ENCODE results near the gene CBS. TPM values are rescaled to one million over a fixed set of nuclear protein-coding genes. Genes with fewer than 3 reads are reported as not detected.
"Not testable (repeated sequence)": the region's sequence is repeated elsewhere in the genome, so short reads cannot be mapped to it uniquely, and the experiment has no call there.

The CBS gene
- total and polyA plus RNA-seq, 2 of the 13 experiments (the other 11 are each of a cell fraction or from before 2014, with no cell fraction given): 64.7 to 99.3 TPM

DNA sequence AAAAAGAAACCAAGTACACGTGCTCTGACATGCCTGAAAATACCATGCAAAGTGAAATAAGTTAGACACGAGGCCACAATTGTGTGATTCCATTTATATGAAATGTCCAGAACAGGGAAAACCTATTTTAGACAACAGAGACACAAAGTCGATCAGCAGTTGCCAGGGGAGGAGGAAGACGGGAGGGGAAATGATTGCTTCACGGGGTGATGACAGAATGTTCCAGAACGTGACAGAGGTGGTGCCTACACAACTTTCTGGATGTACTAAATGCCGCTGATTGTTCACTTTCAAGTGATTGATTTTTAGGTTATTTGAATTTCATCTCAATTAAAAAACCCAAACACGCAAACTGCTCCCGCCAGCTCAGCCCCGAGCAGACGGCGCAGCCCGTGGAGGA is 22.5 kb downstream of the CBS start:
- in situ Hi-C loops (cut with HindIII; ENCODE audit: extremely low pct_ligation_motif_present, low pct_unique_long_range_greater_than_20kb); H2AFZ ChIP-seq (ENCODE audit: low read length); H3K4me1 ChIP-seq (ENCODE audit: insufficient read depth, low read length); H4K20me1 ChIP-seq (ENCODE audit: insufficient read depth, low read length); H3K27me3 ChIP-seq (ENCODE audit: control insufficient read depth in 1 of 2, insufficient read depth in 2 of 2, low read length in 2 of 2); H3K36me3 ChIP-seq (replicated peaks in 1 of 2; ENCODE audit: control insufficient read depth in 1 of 2, insufficient read depth in 2 of 2, low read length in 2 of 2); DNase-seq (ENCODE audit: low spot score); H3K4me3 ChIP-seq (replicated peaks in 1 of 3; ENCODE audit: insufficient read depth in 1 of 3, low read depth in 2 of 3, low read length in 3 of 3); H3K9ac ChIP-seq (ENCODE audit: insufficient read depth, low read depth, low read length); H3K4me2 ChIP-seq (ENCODE audit: low read depth, low read length); FAIRE-seq; POLR2A ChIA-PET; CTCF ChIA-PET (ENCODE audit: low intra/inter-chr PET ratio, low total read pairs); H3K27ac ChIP-seq (ENCODE audit: extremely low read length, insufficient read depth, low read length); intact Hi-C loops (cut with micrococcal nuclease; ENCODE audit: unreplicated experiment); ATAC-seq; H3K9me3 ChIP-seq (ENCODE audit: low read length); H3K79me2 ChIP-seq (ENCODE audit: insufficient read depth, low read length): not testable (repeated sequence)
- BruUV-seq (replicated peaks): TSS peak; percentile 47
- no CpG with 5 or more reads among the region's 13 CpGs for WGBS (ENCODE audit: low lambda C conversion rate)

DNA sequence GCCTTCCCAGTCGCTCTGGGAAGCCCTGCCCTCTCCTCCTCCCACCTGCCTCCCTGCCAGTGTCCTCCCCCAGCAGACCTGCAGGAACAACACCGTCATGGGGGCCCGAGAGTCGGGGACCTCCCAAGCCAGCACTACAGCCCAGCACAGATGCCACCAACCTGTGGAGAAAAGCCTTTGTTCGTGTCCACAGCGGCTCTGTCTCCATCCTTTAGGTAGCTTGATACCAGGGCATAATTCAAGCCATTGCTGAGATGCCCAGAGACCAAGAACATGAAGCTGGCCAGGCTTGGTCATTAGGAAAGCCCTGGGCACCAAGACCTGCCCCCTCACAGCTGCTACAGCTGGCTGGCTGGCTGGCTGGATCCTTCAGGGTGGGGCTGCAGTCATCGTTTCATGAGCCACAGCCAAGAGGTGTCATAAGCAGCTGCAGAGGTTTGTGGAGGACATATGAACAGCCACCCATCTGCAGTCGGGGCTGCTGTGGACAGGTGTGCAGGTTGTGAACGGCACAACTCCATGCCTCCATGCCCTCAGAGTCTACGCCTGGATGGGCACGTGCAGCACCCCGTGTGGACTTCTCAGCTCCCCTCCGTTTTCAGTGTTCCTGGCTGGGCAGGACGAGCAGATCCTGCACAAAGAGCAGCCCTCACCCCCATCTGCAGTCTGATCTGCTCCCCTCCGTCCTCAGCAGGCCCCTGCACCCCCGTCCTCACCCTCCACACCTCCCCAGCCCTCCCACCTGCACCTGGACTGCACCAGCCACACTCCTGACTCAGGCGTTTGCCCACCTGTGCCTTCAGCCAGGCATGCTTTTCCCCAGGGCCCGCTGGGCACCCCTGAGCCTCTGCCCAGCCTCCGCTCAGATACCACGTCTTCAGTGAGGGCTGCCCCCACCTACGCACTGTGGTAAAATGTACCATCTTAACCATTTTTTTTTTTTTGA is 29.5 kb downstream of the CBS start:
- peak overlapping the region; percentile 36; the same call in 1 of the 2 replicates for H3K4me2 ChIP-seq (ENCODE audit: low read depth, low read length)
- H3K27ac ChIP-seq (ENCODE audit: extremely low read length, insufficient read depth, low read length); BruUV-seq (replicated peaks); intact Hi-C loops (cut with micrococcal nuclease; ENCODE audit: unreplicated experiment); H3K4me1 ChIP-seq (ENCODE audit: insufficient read depth, low read length); H2AFZ ChIP-seq (ENCODE audit: low read length); H3K27me3 ChIP-seq (ENCODE audit: control insufficient read depth in 1 of 2, insufficient read depth in 2 of 2, low read length in 2 of 2); DNase-seq (ENCODE audit: low spot score); POLR2A ChIA-PET; H4K20me1 ChIP-seq (ENCODE audit: insufficient read depth, low read length); H3K9ac ChIP-seq (ENCODE audit: insufficient read depth, low read depth, low read length); H3K79me2 ChIP-seq (ENCODE audit: insufficient read depth, low read length); CTCF ChIA-PET (ENCODE audit: low intra/inter-chr PET ratio, low total read pairs); H3K36me3 ChIP-seq (replicated peaks in 1 of 2; ENCODE audit: control insufficient read depth in 1 of 2, insufficient read depth in 2 of 2, low read length in 2 of 2); in situ Hi-C loops (cut with HindIII; ENCODE audit: extremely low pct_ligation_motif_present, low pct_unique_long_range_greater_than_20kb); H3K9me3 ChIP-seq (ENCODE audit: low read length); H3K4me3 ChIP-seq (replicated peaks in 1 of 3; ENCODE audit: insufficient read depth in 1 of 3, low read depth in 2 of 3, low read length in 3 of 3); FAIRE-seq: not testable (repeated sequence)
- WGBS (ENCODE audit: low lambda C conversion rate): 62% methylated on average over 10 of the region's 21 CpGs
- peak; percentile 19 for ATAC-seq
